GM21825 (cell line): ENCODE measurements around the gene RTN4.

Source experiments
- ATAC-seq: cut with Tn5 transposase; IDR thresholded peaks from one replicate; pipeline ENCODE4 v1.9.1; 2021; ENCODE audit warnings: mild to moderate bottlenecking, moderate library complexity; ENCODE audit not compliant: unreplicated experiment

The RTN4 gene

DNA sequence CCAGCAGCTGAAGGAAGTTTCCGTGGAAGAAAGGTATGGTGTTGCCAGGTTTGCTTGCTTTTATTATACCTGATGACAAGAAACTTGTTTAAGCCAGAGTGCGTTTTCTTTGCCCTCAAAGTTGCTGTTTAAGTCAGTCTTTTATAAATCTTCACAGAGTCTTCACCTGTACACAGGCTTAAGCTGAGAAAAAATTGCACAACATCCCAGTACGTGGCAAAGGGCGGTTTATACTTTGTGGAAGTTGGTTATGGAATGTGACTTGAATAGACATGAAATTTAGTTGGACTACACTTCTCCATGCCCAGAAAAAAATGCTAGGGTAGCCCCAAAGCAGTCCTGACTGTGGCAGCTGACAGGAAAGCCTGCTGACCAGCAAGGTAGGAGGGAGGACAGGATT is 121.5 kb downstream of the RTN4 start:
- ATAC-seq: no peak

DNA sequence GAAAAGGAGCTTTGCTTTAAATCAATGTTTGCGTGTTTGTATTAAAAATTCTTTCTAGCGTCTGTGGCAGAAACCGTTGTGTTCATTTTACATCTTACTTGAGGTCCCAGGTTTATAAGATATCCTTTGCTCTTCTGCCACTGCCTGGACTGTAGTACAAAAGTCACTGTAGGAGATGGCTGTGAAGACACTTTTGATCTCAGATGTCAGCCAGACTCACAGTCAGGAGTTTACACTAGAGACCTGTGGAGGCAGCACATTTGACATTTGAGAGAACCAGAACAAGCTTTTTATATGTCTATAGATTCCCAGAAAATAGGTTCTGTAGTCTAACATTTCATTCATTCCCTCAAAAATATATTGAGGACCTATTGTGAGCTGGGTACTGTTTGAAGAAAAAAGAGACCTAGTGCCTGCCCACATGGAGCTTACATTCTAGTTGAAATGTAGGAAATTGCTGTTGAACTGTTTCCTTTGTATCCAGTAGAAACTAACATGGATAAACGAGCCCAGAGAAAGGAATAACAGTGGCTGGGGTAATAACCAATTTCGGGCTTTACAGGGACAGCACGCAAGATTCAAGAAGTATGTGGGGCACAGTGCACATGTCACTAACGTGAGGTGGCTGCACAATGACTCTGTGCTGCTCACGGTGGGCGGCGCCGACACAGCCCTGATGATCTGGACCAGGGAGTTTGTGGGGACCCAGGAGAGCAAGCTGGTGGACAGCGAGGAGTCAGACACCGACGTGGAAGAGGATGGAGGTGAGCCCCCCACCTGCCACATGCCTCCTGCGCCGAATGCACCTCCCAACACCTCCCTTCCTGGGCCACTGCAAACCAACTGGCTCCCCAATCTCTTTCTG is 122.3 kb downstream of the RTN4 start:
- no peak for ATAC-seq

DNA sequence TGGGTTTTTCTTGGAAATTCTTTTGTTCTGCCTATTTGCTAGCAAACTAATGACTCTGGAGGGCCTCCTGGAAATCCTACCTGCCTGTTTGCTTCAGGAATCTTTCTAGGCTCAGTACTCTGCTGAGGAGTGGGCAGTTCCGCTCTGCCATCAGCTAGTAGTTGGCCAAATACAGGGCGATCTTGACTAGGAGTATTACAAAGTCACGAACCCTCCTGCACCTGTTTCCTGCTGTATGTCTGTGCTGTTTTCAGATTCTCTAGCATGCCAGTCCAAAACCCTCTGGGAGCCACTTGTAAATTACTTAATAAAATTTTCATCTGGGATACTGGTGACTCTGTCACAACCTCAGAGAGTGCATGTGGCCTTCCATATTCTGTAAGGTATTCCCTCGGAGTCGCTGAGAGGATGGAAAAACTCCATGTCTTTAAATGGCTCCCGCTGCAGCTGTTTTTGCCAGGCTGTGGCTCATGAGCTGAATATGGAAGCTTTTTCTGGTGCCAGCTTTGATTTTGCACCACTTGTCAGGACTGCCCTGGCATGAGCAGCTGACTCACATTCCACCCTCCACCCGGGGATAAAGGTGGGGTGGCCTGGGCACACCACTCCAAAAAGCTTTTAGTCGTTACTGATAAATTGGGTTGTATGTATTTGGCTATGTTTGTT is 123.0 kb downstream of the RTN4 start:
- no peak for ATAC-seq

DNA sequence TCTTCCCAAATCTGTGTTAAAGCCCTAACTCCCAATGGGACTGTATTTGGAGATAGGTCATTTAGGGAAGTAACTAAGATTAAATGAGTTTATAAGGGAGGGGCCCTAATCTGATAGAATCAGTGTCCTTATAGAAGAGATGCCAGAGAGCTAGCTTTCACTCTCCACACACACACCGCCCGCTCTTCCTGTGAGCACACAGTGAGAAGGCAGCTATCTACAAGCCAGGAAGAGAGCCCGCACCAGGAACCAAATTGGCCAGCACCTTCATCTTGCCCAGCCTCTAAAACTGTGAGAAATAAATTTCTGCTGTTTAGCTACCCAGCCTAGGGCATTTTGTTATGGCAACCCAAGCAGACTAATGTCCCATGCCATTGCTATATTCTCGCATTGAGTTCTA is 125.2 kb downstream of the RTN4 start:
- no peak for ATAC-seq

DNA sequence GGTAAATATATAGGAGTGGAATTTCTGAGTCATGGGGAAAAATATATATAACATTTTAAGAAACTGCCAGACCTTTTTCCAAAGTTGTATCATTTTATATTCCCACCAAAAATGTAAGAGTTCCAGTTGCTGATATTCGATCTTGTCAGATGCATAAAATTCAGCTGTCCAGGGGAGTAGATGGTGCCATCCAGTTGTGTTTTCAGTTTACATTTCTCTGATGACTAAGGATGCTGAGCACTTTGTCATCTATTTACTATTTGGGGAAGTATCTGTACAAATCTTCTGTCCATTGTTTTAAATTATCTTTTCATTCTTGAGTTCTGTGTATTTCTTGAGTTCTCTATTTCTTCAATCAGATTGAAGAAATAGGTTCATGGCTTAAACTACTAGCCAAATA is 126.1 kb downstream of the RTN4 start:
- ATAC-seq: no peak
